ENCODE results near the gene S100A4.
"Not testable (repeated sequence)": the region's sequence is repeated elsewhere in the genome, so short reads cannot be mapped to it uniquely, and the experiment has no call there.

The S100A4 gene

DNA sequence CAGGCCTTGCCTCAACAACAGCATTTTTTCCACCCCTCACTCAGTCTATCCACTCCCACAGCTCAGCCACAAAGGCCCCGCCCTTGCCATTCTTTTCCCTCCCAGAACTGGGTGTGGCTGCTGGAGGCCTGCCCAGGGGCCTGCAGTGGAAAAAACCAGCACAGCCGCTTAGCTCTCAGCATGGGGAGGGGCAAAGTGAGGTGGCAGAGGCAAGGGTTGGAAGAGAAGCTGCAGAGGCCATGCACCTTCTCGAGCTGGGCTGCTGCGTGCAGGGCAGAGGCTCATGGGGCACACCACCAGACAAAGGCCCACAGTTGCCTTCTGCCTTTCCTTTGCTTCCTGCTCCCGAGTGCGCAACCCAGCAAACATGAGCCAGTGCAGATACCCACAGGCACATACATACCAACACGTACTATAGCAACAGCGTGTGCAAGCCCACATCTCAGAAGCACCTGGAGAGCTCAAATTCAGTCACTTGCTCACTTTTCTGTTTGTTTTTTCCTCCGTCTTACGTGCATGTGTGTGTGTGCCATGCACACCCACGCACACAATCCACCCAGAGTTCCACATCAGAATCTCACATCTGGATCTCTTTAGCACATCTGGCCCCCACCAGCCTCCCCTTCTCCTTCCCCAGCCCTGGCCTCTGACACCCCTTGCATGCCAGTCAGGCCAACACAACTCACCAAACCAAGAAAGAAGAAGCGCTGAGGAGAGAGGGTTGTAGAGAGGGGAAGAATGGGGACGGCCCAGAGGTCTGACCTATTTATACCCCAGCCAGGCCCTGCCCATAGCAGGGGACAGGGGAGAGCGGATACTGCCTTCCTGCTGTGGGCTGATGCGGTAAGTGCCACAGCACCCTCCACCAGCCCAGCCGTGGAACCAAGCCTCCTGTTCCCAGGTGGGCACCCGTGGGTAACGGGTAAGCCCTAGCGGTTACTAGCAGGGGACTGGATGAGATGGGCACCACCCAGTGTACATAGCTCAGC lies at the start of gene S100A4:
S100A4 (minus strand) TSS at position 740 of the 989 bp plus-strand sequence. CDS start 1,012 bp downstream, outside the sequence.
- no peak for TF ChIP-seq CTCF (conservative IDR thresholded peaks at IDR 0.05; ENCODE audit: low read depth)
- ChIA-PET POLR2A (ENCODE audit: low non-redundant PET) (interaction anchor here (0.9 to 1.5 kb wide), 2 partner anchors 11 to 18 kb away, joined by 3 to 6 read pairs; no protein-coding TSS in a partner anchor), CTCF (interaction anchor here (0.9 to 1.6 kb wide), 3 partner anchors 22 to 72 kb away, joined by 3 to 10 read pairs (median 4); no protein-coding TSS in a partner anchor)
- peak within 1 kb of the TSS; percentile 96 for H3K27ac ChIP-seq
- DNase-seq (ENCODE audit: low spot score) = peak; percentile 95

DNA sequence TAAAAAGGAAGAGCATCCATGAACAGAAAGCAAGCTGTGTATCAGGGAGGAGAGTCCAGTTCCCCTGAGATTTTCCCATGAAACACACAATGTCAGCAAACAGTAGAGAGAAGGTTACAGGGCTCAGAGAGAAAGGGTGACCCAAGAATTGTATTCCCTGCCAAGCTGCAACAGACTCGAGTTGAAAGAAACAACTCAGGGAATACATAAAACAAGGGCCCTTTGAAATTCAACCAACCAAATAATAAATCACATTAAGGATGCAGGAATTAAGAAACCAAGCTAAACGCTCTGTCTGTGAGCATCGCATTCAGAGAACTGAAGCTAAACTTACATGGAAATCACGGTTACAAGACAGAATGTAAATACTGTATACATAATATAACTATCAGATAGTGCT lies 47.1 kb upstream of the S100A4 start:
- no peak overlapping the region for H3K27ac ChIP-seq
- ChIA-PET POLR2A (ENCODE audit: low non-redundant PET) (no interaction called here), CTCF (interaction anchor here (1.0 to 1.2 kb wide), 2 partner anchors 20 to 24 kb away, joined by 3 to 6 read pairs; no protein-coding TSS in a partner anchor)
- no peak for DNase-seq (ENCODE audit: low spot score)
- TF ChIP-seq CTCF (conservative IDR thresholded peaks at IDR 0.05; ENCODE audit: low read depth) = no peak

DNA sequence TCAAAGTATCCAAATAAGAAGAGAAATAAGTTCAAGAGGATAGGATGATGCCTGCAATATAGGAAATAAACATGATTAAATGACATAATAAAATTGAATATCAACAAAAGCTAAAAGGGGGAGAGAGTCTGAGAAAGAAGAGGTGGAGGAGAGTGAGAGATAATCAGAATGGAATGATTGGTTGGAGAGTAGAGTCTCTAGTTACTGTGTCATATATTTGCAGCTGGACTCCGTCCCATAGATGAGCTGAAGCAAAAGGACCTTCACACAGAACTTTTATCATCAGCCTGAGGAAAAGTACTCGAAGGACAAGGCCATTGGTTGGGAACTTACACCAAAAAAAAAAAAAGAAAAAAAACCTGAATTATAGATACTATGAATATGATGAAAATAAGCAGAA lies 42.9 kb upstream of the S100A4 start:
- TF ChIP-seq CTCF (conservative IDR thresholded peaks at IDR 0.05; ENCODE audit: low read depth) = no peak
- ChIA-PET POLR2A (ENCODE audit: low non-redundant PET) (no interaction called here), CTCF (interaction anchor here (0.6 kb wide), 1 partner anchor 412 kb away, joined by 3 read pairs; no protein-coding TSS in a partner anchor)
- no peak overlapping the region for H3K27ac ChIP-seq
- no peak for DNase-seq (ENCODE audit: low spot score)

DNA sequence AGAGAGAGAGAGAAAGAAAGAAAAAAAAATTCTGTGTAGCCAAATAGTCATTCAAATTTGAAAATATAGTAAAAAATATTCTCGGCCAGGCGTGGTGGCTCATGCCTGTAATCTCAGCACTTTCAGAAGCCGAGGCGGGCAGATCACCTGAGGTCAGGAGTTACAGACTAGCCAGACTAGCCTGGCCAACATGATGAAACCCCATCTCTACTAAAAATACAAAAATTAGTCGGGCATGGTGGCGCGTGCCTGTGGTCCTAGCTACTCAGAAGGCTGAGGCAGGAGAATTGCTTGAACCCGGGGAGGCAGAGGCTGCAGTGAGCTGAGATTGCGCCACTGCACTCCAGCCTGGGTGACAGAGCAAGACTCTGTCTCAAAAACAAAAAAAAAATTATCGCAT lies 42.4 kb upstream of the S100A4 start:
- DNase-seq (ENCODE audit: low spot score); POLR2A ChIA-PET (ENCODE audit: low non-redundant PET); H3K27ac ChIP-seq: not testable (repeated sequence)
- CTCF ChIA-PET = interaction anchor here (0.6 kb wide), 1 partner anchor 413 kb away, joined by 3 read pairs; no protein-coding TSS in a partner anchor

- DNase-seq (ENCODE audit: low spot score) = no peak
- H3K27ac ChIP-seq = no peak overlapping the region
- ChIA-PET CTCF (interaction anchor here (0.6 kb wide), 2 partner anchors 464 to 836 kb away, joined by 4 read pairs; no protein-coding TSS in a partner anchor), POLR2A (ENCODE audit: low non-redundant PET) (no interaction called here)
- no peak for TF ChIP-seq CTCF (conservative IDR thresholded peaks at IDR 0.05; ENCODE audit: low read depth)
Observed at GRCh38 chr1:153587314-153587713, 41.7 kb upstream of the S100A4 start.

DNA sequence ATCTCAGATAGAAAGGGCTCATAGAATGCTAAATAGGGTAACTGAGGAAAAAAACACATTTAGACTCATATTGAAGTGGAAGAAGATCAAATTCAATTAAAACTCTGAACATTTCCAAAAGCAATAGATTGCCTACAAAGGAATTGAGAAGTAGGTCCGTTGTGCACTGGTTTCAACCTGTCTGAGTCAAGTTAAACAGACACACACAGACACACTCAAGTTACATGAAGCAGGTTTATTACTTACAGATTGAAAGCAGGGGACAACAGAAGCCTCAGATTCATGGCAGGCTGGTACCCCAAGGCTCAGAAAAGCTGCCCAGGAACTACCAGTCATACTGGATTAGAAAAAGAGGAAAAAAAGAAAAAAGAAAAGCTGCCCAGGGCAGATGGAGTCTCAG lies 40.7 kb upstream of the S100A4 start:
- no peak overlapping the region for H3K27ac ChIP-seq
- POLR2A ChIA-PET (ENCODE audit: low non-redundant PET) = no interaction called here
- no peak for TF ChIP-seq CTCF (conservative IDR thresholded peaks at IDR 0.05; ENCODE audit: low read depth)
- no peak for DNase-seq (ENCODE audit: low spot score)
- CTCF ChIA-PET = interaction anchor here (0.6 kb wide), 1 partner anchor 76 kb away, joined by 4 read pairs; no protein-coding TSS in a partner anchor

Data from RWPE1 (cell line).